K562 (cell line): ENCODE data around the gene APBA2. TPM values are rescaled to one million over a fixed set of nuclear protein-coding genes. Genes with fewer than 3 reads are reported as not detected.

Experiments
- ETV1 ChIP-seq: fragments of 450-650 bp; conservative IDR thresholded peaks from 2 replicates; pipeline ENCODE4 v1.6.1; 2016; ENCODE audit warnings: missing genetic modification characterization, control low read depth, low read depth, missing compliant biosample characterization
- HMGXB4 ChIP-seq: sonication (generic); formaldehyde crosslinking; IDR thresholded peaks from 2 replicates; pipeline ENCODE4 v1.8.1; 2023; ENCODE audit warnings: mild to moderate bottlenecking, missing genetic modification reagents
- KDM2B ChIP-seq: fragments of 250-450 bp; sonication (Bioruptor Pico); IDR thresholded peaks from 2 replicates; pipeline ENCODE4 v1.8.0; 2021; ENCODE audit warnings: mild to moderate bottlenecking, moderate library complexity
- LEF1 ChIP-seq: fragments of 450-650 bp; IDR thresholded peaks from 2 replicates; pipeline ENCODE4 v1.6.1; 2016; ENCODE audit warnings: mild to moderate bottlenecking
- MAFF ChIP-seq: IDR thresholded peaks from 2 replicates; pipeline ENCODE4 v1.6.1; 2012; ENCODE audit warnings: low read length, improper control_type of control experiment
- MYC ChIP-seq, 2 experiments: fragments of 250-450 bp in 1 of 2; sonication (Bioruptor Pico) in 1 of 2; IDR thresholded peaks; 2 replicates each; pipeline versions ENCODE4 v1.5.1 to v1.6.1; 2012 to 2021; ENCODE audit warnings: low read depth in 2 of 2, borderline replicate concordance in 1 of 2, improper control_type of control experiment in 1 of 2, low read length in 1 of 2, mild to moderate bottlenecking in 1 of 2, moderate library complexity in 1 of 2
- PPARD ChIP-seq: fragments of 250-450 bp; sonication (Bioruptor Pico); IDR thresholded peaks from 2 replicates; pipeline ENCODE4 v1.8.0; 2022; ENCODE audit warnings: inconsistent platforms, mild to moderate bottlenecking, moderate library complexity
- PRMT5 ChIP-seq: sonication (generic); formaldehyde crosslinking; IDR thresholded peaks from 2 replicates; pipeline ENCODE4 v1.5.0; 2020; ENCODE audit warnings: missing genetic modification reagents
- SIRT6 ChIP-seq: IDR thresholded peaks from one replicate; pipeline ENCODE4 v1.6.1; 2012; ENCODE audit warnings: low read depth, mild to moderate bottlenecking, control low read depth, inconsistent platforms, low read length, moderate library complexity
- ZNF232 ChIP-seq: sonication (generic); formaldehyde crosslinking; IDR thresholded peaks from 2 replicates; pipeline ENCODE4 v1.8.0; 2022; ENCODE audit warnings: mild to moderate bottlenecking, missing genetic modification reagents
- ZNF764 ChIP-seq: fragments of 250-450 bp; sonication (Bioruptor Pico); IDR thresholded peaks from 2 replicates; pipeline ENCODE4 v1.4.0; 2020; ENCODE audit warnings: low read depth, mild to moderate bottlenecking, moderate library complexity
- ZNF830 ChIP-seq: fragments of 250-450 bp; sonication (Bioruptor Pico); IDR thresholded peaks from 2 replicates; pipeline ENCODE4 v1.5.0; 2021; ENCODE audit warnings: mild to moderate bottlenecking
- polyA plus RNA-seq, 8 experiments: library from polyadenylated mRNA; depleted of rRNA in 4 of 8; stranded (reverse) in 5 of 8; unstranded in 3 of 8; fragments of >200 nt; fragmentation: Nextera tagmentation in 2 of 8; fragmentation: Illumina TruSeq in 1 of 8; extraction: Ambion mirVana in 2 of 8; extraction: Trizol in 1 of 8; gene quantifications; 2 replicates each; pipeline versions ENCODE4 v1.2.1 to v1.2.3, GENCODE V29; 2011 to 2014; ENCODE audit warnings: inconsistent platforms in 1 of 8, missing spikeins in 1 of 8
- total RNA-seq, 7 experiments: library from RNA; depleted of rRNA in 6 of 7; stranded (reverse); fragments of >200 nt in 6 of 7; fragmentation: Illumina TruSeq in 2 of 7; extraction: Trizol in 2 of 7; gene quantifications; 2 replicates each; pipeline versions ENCODE4 v1.2.1 to v1.2.3, GENCODE V29; 2011 to 2021; ENCODE audit warnings: low replicate concordance in 1 of 7
- TF ChIP-seq, protein P1 (sequence below): sonication (generic); formaldehyde crosslinking; IDR thresholded peaks from 2 replicates; pipeline ENCODE4 v1.9.0; 2022; ENCODE audit warnings: mild to moderate bottlenecking, missing genetic modification reagents
- TF ChIP-seq, protein P2 (sequence below), 3 experiments: fragments of 200-800 bp in 1 of 3; fragments of 250-450 bp in 1 of 3; fragments of 450-650 bp in 1 of 3; sonication (Bioruptor Pico) in 1 of 3; sonication (Bioruptor generic) in 1 of 3; formaldehyde crosslinking in 1 of 3; IDR thresholded peaks; 2 replicates each; pipeline versions ENCODE4 v1.6.1 to v1.8.0; 2016 to 2022; ENCODE audit warnings: mild to moderate bottlenecking in 2 of 3, missing genetic modification characterization in 2 of 3, missing compliant biosample characterization in 1 of 3, moderate library complexity in 1 of 3
- TF ChIP-seq, protein P3 (sequence below): sonication (generic); formaldehyde crosslinking; IDR thresholded peaks from 2 replicates; pipeline ENCODE4 v1.8.0; 2022; ENCODE audit warnings: mild to moderate bottlenecking, missing genetic modification reagents
- TF ChIP-seq, protein P4 (sequence below), 2 experiments: IDR thresholded peaks; 2 replicates each; pipeline ENCODE4 v1.6.1; 2012; ENCODE audit warnings: improper control_type of control experiment in 2 of 2, low read depth in 2 of 2, low read length in 2 of 2, borderline replicate concordance in 1 of 2

Gene APBA2
- total and polyA plus RNA-seq, 9 of the 15 experiments (the other 6 are each of a cell fraction or from before 2014, with no cell fraction given), result 0.24 to 40.9 (median 25.2) TPM

- TF ChIP-seq HMGXB4 (CRISPR knock-in tag), result no peak
- TF ChIP-seq, protein P1, sequence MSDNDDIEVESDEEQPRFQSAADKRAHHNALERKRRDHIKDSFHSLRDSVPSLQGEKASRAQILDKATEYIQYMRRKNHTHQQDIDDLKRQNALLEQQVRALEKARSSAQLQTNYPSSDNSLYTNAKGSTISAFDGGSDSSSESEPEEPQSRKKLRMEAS (CRISPR knock-in tag), result peak; percentile 58; the same call in 1 of the 2 replicates
- TF ChIP-seq LEF1, result no peak
- no peak for TF ChIP-seq PPARD (CRISPR knock-in tag)
- TF ChIP-seq MAFF, result no peak
- TF ChIP-seq, protein P2, sequence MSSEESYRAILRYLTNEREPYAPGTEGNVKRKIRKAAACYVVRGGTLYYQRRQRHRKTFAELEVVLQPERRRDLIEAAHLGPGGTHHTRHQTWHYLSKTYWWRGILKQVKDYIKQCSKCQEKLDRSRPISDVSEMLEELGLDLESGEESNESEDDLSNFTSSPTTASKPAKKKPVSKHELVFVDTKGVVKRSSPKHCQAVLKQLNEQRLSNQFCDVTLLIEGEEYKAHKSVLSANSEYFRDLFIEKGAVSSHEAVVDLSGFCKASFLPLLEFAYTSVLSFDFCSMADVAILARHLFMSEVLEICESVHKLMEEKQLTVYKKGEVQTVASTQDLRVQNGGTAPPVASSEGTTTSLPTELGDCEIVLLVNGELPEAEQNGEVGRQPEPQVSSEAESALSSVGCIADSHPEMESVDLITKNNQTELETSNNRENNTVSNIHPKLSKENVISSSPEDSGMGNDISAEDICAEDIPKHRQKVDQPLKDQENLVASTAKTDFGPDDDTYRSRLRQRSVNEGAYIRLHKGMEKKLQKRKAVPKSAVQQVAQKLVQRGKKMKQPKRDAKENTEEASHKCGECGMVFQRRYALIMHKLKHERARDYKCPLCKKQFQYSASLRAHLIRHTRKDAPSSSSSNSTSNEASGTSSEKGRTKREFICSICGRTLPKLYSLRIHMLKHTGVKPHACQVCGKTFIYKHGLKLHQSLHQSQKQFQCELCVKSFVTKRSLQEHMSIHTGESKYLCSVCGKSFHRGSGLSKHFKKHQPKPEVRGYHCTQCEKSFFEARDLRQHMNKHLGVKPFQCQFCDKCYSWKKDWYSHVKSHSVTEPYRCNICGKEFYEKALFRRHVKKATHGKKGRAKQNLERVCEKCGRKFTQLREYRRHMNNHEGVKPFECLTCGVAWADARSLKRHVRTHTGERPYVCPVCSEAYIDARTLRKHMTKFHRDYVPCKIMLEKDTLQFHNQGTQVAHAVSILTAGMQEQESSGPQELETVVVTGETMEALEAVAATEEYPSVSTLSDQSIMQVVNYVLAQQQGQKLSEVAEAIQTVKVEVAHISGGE (CRISPR knock-in tag; IDR thresholded peaks at IDR 0.05), result no peak
- TF ChIP-seq, protein P3, sequence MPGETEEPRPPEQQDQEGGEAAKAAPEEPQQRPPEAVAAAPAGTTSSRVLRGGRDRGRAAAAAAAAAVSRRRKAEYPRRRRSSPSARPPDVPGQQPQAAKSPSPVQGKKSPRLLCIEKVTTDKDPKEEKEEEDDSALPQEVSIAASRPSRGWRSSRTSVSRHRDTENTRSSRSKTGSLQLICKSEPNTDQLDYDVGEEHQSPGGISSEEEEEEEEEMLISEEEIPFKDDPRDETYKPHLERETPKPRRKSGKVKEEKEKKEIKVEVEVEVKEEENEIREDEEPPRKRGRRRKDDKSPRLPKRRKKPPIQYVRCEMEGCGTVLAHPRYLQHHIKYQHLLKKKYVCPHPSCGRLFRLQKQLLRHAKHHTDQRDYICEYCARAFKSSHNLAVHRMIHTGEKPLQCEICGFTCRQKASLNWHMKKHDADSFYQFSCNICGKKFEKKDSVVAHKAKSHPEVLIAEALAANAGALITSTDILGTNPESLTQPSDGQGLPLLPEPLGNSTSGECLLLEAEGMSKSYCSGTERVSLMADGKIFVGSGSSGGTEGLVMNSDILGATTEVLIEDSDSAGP (CRISPR knock-in tag), result no peak
- no peak for TF ChIP-seq ZNF830 (CRISPR knock-in tag)
- no peak for TF ChIP-seq SIRT6
- TF ChIP-seq, protein P4, sequence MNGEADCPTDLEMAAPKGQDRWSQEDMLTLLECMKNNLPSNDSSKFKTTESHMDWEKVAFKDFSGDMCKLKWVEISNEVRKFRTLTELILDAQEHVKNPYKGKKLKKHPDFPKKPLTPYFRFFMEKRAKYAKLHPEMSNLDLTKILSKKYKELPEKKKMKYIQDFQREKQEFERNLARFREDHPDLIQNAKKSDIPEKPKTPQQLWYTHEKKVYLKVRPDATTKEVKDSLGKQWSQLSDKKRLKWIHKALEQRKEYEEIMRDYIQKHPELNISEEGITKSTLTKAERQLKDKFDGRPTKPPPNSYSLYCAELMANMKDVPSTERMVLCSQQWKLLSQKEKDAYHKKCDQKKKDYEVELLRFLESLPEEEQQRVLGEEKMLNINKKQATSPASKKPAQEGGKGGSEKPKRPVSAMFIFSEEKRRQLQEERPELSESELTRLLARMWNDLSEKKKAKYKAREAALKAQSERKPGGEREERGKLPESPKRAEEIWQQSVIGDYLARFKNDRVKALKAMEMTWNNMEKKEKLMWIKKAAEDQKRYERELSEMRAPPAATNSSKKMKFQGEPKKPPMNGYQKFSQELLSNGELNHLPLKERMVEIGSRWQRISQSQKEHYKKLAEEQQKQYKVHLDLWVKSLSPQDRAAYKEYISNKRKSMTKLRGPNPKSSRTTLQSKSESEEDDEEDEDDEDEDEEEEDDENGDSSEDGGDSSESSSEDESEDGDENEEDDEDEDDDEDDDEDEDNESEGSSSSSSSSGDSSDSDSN (IDR thresholded peaks at IDR 0.05; ENCODE audit: borderline replicate concordance in 1 of 2, low read depth in 2 of 2, low read length in 2 of 2), result no peak
- no peak for TF ChIP-seq KDM2B
- TF ChIP-seq PRMT5 (CRISPR knock-in tag), result no peak
- TF ChIP-seq ETV1 (tag), result no peak
- no peak for TF ChIP-seq ZNF764 (CRISPR knock-in tag)
- TF ChIP-seq MYC (IDR thresholded peaks at IDR 0.05; ENCODE audit: low read depth, low read length), result peak; percentile 51; the same call in 1 of the 2 replicates
- no peak for TF ChIP-seq MYC (CRISPR knock-in tag; IDR thresholded peaks at IDR 0.05; ENCODE audit: borderline replicate concordance, low read depth)
- TF ChIP-seq ZNF232 (CRISPR knock-in tag), result no peak
Measured at GRCh38 chr15:28904541-28905315, 19.0 kb downstream of the APBA2 start (continued).
